ENCODE results near the gene NONO. TPM values are rescaled to one million over a fixed set of nuclear protein-coding genes. Genes with fewer than 3 reads are reported as not detected.

NONO gene, protein sequence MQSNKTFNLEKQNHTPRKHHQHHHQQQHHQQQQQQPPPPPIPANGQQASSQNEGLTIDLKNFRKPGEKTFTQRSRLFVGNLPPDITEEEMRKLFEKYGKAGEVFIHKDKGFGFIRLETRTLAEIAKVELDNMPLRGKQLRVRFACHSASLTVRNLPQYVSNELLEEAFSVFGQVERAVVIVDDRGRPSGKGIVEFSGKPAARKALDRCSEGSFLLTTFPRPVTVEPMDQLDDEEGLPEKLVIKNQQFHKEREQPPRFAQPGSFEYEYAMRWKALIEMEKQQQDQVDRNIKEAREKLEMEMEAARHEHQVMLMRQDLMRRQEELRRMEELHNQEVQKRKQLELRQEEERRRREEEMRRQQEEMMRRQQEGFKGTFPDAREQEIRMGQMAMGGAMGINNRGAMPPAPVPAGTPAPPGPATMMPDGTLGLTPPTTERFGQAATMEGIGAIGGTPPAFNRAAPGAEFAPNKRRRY
- polyA plus RNA-seq (229 to 352 TPM (median 245 TPM) in 3 replicates), polyA minus RNA-seq (212 to 264 TPM (median 251 TPM) in 3 replicates)
- 241 TPM for polyA plus RNA-seq (2011; ENCODE audit: low read depth)
- polyA plus RNA-seq (2011; cell fraction: cytosol; rRNA removed), result 231 and 301 TPM in 2 replicates
- polyA plus RNA-seq (2011; cell fraction: nucleus; rRNA removed), result 377 and 429 TPM in 2 replicates
- polyA plus RNA-seq (2012; ENCODE audit: low replicate concordance), result 106 and 190 TPM in 2 replicates
- polyA minus RNA-seq (2011; cell fraction: cytosol; rRNA and poly(A)+ RNA removed), result 132 TPM
- polyA minus RNA-seq (2011; cell fraction: nucleus; rRNA and poly(A)+ RNA removed), result 76.2 and 114 TPM in 2 replicates

DNA sequence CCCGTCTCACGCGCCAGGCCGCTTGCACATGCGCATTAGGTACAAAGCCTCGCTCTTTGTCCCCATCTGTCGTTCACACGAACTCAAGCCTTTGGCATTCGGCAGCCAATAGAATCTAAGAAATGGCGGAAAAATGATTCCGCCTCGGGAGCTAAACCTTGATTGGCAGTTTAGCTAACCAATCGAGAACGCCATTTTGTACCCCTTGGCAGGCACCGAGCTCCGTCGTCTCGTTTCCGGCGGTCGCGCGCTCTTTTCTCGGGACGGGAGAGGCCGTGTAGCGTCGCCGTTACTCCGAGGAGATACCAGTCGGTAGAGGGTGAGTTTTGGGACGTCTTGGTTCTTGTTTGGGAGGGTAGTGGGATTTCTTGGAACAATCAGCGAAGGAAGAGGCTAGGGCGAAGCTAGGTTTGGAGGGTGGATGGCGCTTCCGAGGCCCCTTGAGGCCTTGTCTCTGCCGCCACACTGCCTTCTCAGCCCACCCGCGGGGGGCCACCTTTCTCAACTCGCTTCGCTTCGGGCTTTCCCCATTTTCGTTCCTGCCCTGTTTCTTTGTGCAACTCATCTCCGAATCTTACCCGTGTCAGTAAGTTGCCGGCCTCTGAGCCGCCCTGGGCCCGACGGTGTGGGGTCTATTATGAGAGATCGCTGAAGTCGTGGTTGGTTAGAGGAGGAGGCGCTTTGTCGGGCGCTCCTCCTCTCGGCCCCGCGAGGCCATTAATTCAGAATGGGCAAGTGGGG lies at the start of gene NONO:
Gene NONO, plus strand, starts transcription at position 233 of the 741 bp plus-strand sequence. CDS start 7,003 bp downstream, outside the sequence.
- Histone ChIP-seq H3K4me1 (ENCODE audit: control insufficient read depth, extremely low read depth, insufficient read depth, low read length) (peaks cover 8% of the 10 kb centered on the region), H3K4me2 (ENCODE audit: control insufficient read depth, extremely low read depth, insufficient read depth, low read depth, low read length) (peak within 1 kb of the TSS; percentile 69), H3K36me3 (ENCODE audit: control insufficient read depth in 2 of 2, extremely low read depth in 1 of 2, insufficient read depth in 2 of 2, low read length in 2 of 2) (no peaks in the 10 kb centered on the region), H3K9me3 (ENCODE audit: control insufficient read depth, low read depth, low read length) (no peaks in the 10 kb centered on the region), H3K79me2 (ENCODE audit: control insufficient read depth, insufficient read depth, low read length) (peaks cover 48% of the 10 kb centered on the region), H3K27me3 (ENCODE audit: control insufficient read depth, extremely low read depth, insufficient read depth, low read length) (no peaks in the 10 kb centered on the region), H3K9ac (ENCODE audit: control insufficient read depth, extremely low read depth, insufficient read depth, low read length) (peak within 1 kb of the TSS; percentile 97), H4K20me1 (ENCODE audit: control insufficient read depth, extremely low read depth, insufficient read depth, low read length) (peaks cover 3% of the 10 kb centered on the region), H3K27ac (ENCODE audit: control insufficient read depth, insufficient read depth, low read length) (peak within 1 kb of the TSS; percentile 95), H3K4me3 (ENCODE audit: control insufficient read depth in 2 of 3, extremely low read depth in 1 of 3, insufficient read depth in 2 of 3, low read depth in 1 of 3, low read length in 3 of 3) (peak within 1 kb of the TSS; percentile 70 to 85 (median 82)), H2AFZ (ENCODE audit: control insufficient read depth, low read length) (peak within 1 kb of the TSS; percentile 59), H3K9me1 (ENCODE audit: control insufficient read depth, extremely low read depth, insufficient read depth, low read length) (no peaks in the 10 kb centered on the region)
- DNase-seq (ENCODE audit: low read depth, low spot score) (peak; percentile 67), FAIRE-seq (peak; percentile 41)
- dilution Hi-C loops (cut with MboI; ENCODE audit: extremely low pct_ligation_motif_present, low sequenced_read_pairs), result no loop called here
- TF ChIP-seq, protein P1, sequence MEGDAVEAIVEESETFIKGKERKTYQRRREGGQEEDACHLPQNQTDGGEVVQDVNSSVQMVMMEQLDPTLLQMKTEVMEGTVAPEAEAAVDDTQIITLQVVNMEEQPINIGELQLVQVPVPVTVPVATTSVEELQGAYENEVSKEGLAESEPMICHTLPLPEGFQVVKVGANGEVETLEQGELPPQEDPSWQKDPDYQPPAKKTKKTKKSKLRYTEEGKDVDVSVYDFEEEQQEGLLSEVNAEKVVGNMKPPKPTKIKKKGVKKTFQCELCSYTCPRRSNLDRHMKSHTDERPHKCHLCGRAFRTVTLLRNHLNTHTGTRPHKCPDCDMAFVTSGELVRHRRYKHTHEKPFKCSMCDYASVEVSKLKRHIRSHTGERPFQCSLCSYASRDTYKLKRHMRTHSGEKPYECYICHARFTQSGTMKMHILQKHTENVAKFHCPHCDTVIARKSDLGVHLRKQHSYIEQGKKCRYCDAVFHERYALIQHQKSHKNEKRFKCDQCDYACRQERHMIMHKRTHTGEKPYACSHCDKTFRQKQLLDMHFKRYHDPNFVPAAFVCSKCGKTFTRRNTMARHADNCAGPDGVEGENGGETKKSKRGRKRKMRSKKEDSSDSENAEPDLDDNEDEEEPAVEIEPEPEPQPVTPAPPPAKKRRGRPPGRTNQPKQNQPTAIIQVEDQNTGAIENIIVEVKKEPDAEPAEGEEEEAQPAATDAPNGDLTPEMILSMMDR (optimal IDR thresholded peaks at IDR 0.05 in 1 of 3, IDR thresholded peaks at IDR 0.05 in 1 of 3, conservative IDR thresholded peaks at IDR 0.05 in 1 of 3; ENCODE audit: extremely low read depth in 1 of 3, insufficient read depth in 2 of 3, low read length in 3 of 3), result peak in 2 of 3 experiments; percentile 2 to 12
- no peak for TF ChIP-seq EZH2 (IDR thresholded peaks at IDR 0.05; ENCODE audit: low read length)

DNA sequence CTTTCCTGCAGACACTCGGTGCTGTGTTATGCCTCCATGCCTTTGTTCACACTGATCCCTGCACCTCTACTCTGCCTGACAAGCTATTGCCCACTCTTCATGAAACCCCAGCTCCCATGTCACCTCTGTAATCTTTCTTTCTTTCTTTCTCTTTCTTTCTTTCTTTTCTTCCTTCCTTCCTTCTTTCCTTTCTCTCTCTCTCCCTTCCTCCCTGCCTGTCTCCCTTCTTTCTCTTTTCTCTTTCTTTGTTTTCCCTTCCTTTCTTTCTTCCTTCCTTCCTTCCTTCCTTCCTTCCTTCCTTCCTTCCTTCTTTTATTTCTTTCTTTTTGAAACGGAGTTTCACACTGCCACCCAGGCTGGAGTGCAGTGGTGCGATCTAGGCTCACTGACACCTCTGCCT lies 48.0 kb upstream of the NONO start:
- no peaks in the 10 kb centered on the region for H3K9me1 ChIP-seq (ENCODE audit: control insufficient read depth, extremely low read depth, insufficient read depth, low read length)
- H3K27ac ChIP-seq (ENCODE audit: control insufficient read depth, insufficient read depth, low read length), result no peak overlapping the region
- TF ChIP-seq, protein P1 (optimal IDR thresholded peaks at IDR 0.05 in 1 of 3, IDR thresholded peaks at IDR 0.05 in 1 of 3, conservative IDR thresholded peaks at IDR 0.05 in 1 of 3; ENCODE audit: extremely low read depth in 1 of 3, insufficient read depth in 2 of 3, low read length in 3 of 3), result no peak
- TF ChIP-seq EZH2 (IDR thresholded peaks at IDR 0.05; ENCODE audit: low read length), result no peak
- no peaks in the 10 kb centered on the region for H3K79me2 ChIP-seq (ENCODE audit: control insufficient read depth, insufficient read depth, low read length)
- no peaks in the 10 kb centered on the region for H3K36me3 ChIP-seq (ENCODE audit: control insufficient read depth in 2 of 2, extremely low read depth in 1 of 2, insufficient read depth in 2 of 2, low read length in 2 of 2)
- no peaks in the 10 kb centered on the region for H4K20me1 ChIP-seq (ENCODE audit: control insufficient read depth, extremely low read depth, insufficient read depth, low read length)
- H3K4me3 ChIP-seq (ENCODE audit: control insufficient read depth in 2 of 3, extremely low read depth in 1 of 3, insufficient read depth in 2 of 3, low read depth in 1 of 3, low read length in 3 of 3), result no peak overlapping the region
- no peak overlapping the region for H3K9ac ChIP-seq (ENCODE audit: control insufficient read depth, extremely low read depth, insufficient read depth, low read length)
- no peaks in the 10 kb centered on the region for H3K9me3 ChIP-seq (ENCODE audit: control insufficient read depth, low read depth, low read length)
- DNase-seq (ENCODE audit: low read depth, low spot score) (no peak), FAIRE-seq (no peak)
- H3K4me1 ChIP-seq (ENCODE audit: control insufficient read depth, extremely low read depth, insufficient read depth, low read length), result no peaks in the 10 kb centered on the region
- H3K4me2 ChIP-seq (ENCODE audit: control insufficient read depth, extremely low read depth, insufficient read depth, low read depth, low read length), result no peak overlapping the region
- H2AFZ ChIP-seq (ENCODE audit: control insufficient read depth, low read length), result no peak overlapping the region
- no peaks in the 10 kb centered on the region for H3K27me3 ChIP-seq (ENCODE audit: control insufficient read depth, extremely low read depth, insufficient read depth, low read length)
- dilution Hi-C loops (cut with MboI; ENCODE audit: extremely low pct_ligation_motif_present, low sequenced_read_pairs), result no loop called here

All from keratinocyte (primary cell).